Caco-2 (cell line): ENCODE measurements around the gene CRADD. TPM values are rescaled to one million over a fixed set of nuclear protein-coding genes. Genes with fewer than 3 reads are reported as not detected.
A peak's percentile ranks its signal among the peaks of the same experiment; 100 is the strongest.

ENCODE experiments used
- BruUV-seq: library from RNA; stranded (reverse); fragments of 400-500 nt; replicated peaks from 2 replicates; lab custom pipeline; 2021; lab: Mats Ljungman, UMichigan
- CTCF ChIA-PET: fragments of 300-600 bp; sonication (Branson Sonifier 250); formaldehyde crosslinking; loops from one replicate; lab custom pipeline; 2022; ENCODE audit warnings: antibody characterized with exemption; lab: Charles Lee
- POLR2A ChIA-PET: fragments of 300-600 bp; sonication (Branson Sonifier 250); formaldehyde crosslinking; loops from one replicate; lab custom pipeline; 2022; ENCODE audit warnings: antibody characterized with exemption; lab: Charles Lee
- DNase-seq, 2 experiments: peaks; one replicate each; pipeline versions ENCODE4 v3.0.0 to v3.0.0-alpha.2; 2020 to 2022
- H3K27me3 ChIP-seq: replicated peaks from 2 replicates; pipeline ENCODE4 v1.6.0; 2011; ENCODE audit warnings: low read length; ENCODE audit not compliant: control insufficient read depth, insufficient read depth
- H3K36me3 ChIP-seq: 2 replicates; pipeline ENCODE4 v1.5.1; 2011; ENCODE audit warnings: low read length; ENCODE audit not compliant: control insufficient read depth, insufficient read depth
- H3K4me1 ChIP-seq: fragments of 250-450 bp; sonication (Bioruptor Pico); 2 replicates; pipeline ENCODE4 v1.5.1; 2020; ENCODE audit warnings: mild to moderate bottlenecking
- H3K4me3 ChIP-seq: 2 replicates; pipeline ENCODE4 v1.5.1; 2011; ENCODE audit warnings: low read depth, mild to moderate bottlenecking, control low read depth, low read length
- H3K9me3 ChIP-seq: fragments of 250-450 bp; sonication (Bioruptor Pico); 2 replicates; pipeline ENCODE4 v1.5.1; 2020; ENCODE audit warnings: mild to moderate bottlenecking, moderate library complexity
- H3K27ac Mint-ChIP-seq: one replicate; pipeline ENCODE4 v1.8.0; 2022; ENCODE audit warnings: mixed read lengths; ENCODE audit not compliant: unreplicated experiment
- H3K27me3 Mint-ChIP-seq: one replicate; pipeline ENCODE4 v1.8.0; 2022; ENCODE audit warnings: mixed read lengths; ENCODE audit not compliant: insufficient read depth, unreplicated experiment
- H3K36me3 Mint-ChIP-seq: one replicate; pipeline ENCODE4 v1.8.0; 2022; ENCODE audit warnings: mild to moderate bottlenecking, mixed read lengths; ENCODE audit not compliant: insufficient read depth, unreplicated experiment
- H3K4me1 Mint-ChIP-seq: one replicate; pipeline ENCODE4 v1.8.0; 2022; ENCODE audit warnings: low read depth, mixed read lengths; ENCODE audit not compliant: unreplicated experiment
- H3K4me3 Mint-ChIP-seq: one replicate; pipeline ENCODE4 v1.8.0; 2022; ENCODE audit warnings: mild to moderate bottlenecking, moderate library complexity, mixed read lengths; ENCODE audit not compliant: unreplicated experiment
- H3K9me3 Mint-ChIP-seq: one replicate; pipeline ENCODE4 v1.8.0; 2022; ENCODE audit warnings: mixed read lengths; ENCODE audit not compliant: unreplicated experiment
- intact Hi-C: fragments of 100-400 bp; cut with micrococcal nuclease; formaldehyde crosslinking; loops from one replicate; pipeline ENCODE4 v1.10.0; 2022; ENCODE audit not compliant: unreplicated experiment
- total RNA-seq: library from RNA; stranded (reverse); gene quantifications from 2 replicates; pipeline ENCODE4 v1.2.3, GENCODE V29; 2022
- TF ChIP-seq, protein P1 (sequence below), 2 experiments: fragments of 200-600 bp in 1 of 2; IDR thresholded peaks; 1 replicate in 1 of 2; 2 replicates in 1 of 2; pipeline versions ENCODE4 v1.5.1 to v1.8.0; 2011 to 2022; ENCODE audit warnings: antibody characterized with exemption in 1 of 2, control low read depth in 1 of 2, inconsistent platforms in 1 of 2, low read depth in 1 of 2, low read length in 1 of 2, mild to moderate bottlenecking in 1 of 2, moderate library complexity in 1 of 2; ENCODE audit not compliant: insufficient read depth in 1 of 2, severe bottlenecking in 1 of 2, unreplicated experiment in 1 of 2

The CRADD gene
- total RNA-seq, 1 experiment from 2014 or later, result 29.2 TPM

DNA sequence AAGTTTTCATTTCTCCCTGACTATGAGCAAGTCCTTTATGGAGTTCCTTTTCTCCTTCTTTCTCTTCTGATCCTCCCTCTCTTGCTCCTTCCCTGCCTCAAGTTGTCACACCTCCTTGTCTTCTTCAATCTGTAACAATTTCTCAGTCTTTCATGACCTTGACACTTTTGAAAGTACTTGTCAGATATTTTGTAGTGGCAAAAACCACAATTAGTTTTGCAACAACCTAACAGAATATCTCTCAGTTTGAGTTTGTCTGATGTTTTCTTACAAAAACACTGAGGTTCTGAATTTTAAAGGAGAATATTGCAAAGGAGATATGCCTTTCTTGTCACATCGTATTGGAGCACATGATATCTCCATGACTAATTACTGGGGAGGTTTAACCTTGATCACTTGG lies 4.1 kb upstream of the CRADD start:
- H3K4me1 Mint-ChIP-seq, result peaks cover 3% of the 10 kb centered on the region
- peaks cover 5% of the 10 kb centered on the region; the same call in 1 of the 2 replicates for H3K4me1 ChIP-seq
- BruUV-seq, result no TSS peak
- no peak overlapping the region for H3K27ac Mint-ChIP-seq
- CTCF ChIA-PET, result no interaction called here
- H3K27me3 Mint-ChIP-seq, result no peaks in the 10 kb centered on the region
- POLR2A ChIA-PET, result no interaction called here
- intact Hi-C loops, result no loop called here
- H3K27me3 ChIP-seq, result no peaks in the 10 kb centered on the region
- no peak overlapping the region for H3K4me3 Mint-ChIP-seq
- no peak overlapping the region for H3K4me3 ChIP-seq
- no peak for DNase-seq
- TF ChIP-seq, protein P1, sequence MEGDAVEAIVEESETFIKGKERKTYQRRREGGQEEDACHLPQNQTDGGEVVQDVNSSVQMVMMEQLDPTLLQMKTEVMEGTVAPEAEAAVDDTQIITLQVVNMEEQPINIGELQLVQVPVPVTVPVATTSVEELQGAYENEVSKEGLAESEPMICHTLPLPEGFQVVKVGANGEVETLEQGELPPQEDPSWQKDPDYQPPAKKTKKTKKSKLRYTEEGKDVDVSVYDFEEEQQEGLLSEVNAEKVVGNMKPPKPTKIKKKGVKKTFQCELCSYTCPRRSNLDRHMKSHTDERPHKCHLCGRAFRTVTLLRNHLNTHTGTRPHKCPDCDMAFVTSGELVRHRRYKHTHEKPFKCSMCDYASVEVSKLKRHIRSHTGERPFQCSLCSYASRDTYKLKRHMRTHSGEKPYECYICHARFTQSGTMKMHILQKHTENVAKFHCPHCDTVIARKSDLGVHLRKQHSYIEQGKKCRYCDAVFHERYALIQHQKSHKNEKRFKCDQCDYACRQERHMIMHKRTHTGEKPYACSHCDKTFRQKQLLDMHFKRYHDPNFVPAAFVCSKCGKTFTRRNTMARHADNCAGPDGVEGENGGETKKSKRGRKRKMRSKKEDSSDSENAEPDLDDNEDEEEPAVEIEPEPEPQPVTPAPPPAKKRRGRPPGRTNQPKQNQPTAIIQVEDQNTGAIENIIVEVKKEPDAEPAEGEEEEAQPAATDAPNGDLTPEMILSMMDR (IDR thresholded peaks at IDR 0.05; ENCODE audit: insufficient read depth in 1 of 2, low read depth in 1 of 2, low read length in 1 of 2, severe bottlenecking in 1 of 2, unreplicated experiment in 1 of 2), result no peak
- peaks cover 11% of the 10 kb centered on the region for H3K9me3 Mint-ChIP-seq
- peaks cover 10% of the 10 kb centered on the region for H3K36me3 Mint-ChIP-seq
- H3K9me3 ChIP-seq, result peaks cover 4% of the 10 kb centered on the region; the same call in 1 of the 2 replicates
- no peaks in the 10 kb centered on the region for H3K36me3 ChIP-seq

DNA sequence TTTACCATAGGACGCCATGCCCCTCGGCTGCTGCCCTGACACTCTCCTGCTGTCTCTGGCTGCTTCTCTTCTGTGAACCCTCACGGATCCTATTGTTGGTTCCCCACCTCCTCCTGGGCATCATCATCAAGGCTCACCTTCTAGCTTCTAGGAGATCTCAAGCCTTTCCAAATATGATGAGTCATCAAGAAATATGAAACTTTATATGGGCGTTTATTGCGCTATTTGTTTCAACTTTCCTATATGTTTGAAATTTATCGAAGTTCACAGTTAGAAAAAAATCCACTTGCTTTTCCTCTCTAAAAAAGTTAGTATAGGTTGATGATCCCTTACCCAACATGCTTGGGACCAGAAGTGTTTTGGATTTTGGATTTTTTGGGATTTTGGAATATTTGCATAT lies 2.8 kb upstream of the CRADD start:
- H3K27me3 Mint-ChIP-seq, result no peaks in the 10 kb centered on the region
- BruUV-seq, result no TSS peak
- peaks cover 10% of the 10 kb centered on the region for H3K36me3 Mint-ChIP-seq
- no peak overlapping the region for H3K27ac Mint-ChIP-seq
- intact Hi-C loops, result no loop called here
- POLR2A ChIA-PET, result no interaction called here
- peaks cover 14% of the 10 kb centered on the region for H3K4me1 Mint-ChIP-seq
- H3K36me3 ChIP-seq, result no peaks in the 10 kb centered on the region
- DNase-seq, result no peak
- H3K4me1 ChIP-seq, result peaks cover 17% of the 10 kb centered on the region
- H3K4me3 ChIP-seq, result no peak overlapping the region
- TF ChIP-seq, protein P1 (IDR thresholded peaks at IDR 0.05; ENCODE audit: insufficient read depth in 1 of 2, low read depth in 1 of 2, low read length in 1 of 2, severe bottlenecking in 1 of 2, unreplicated experiment in 1 of 2), result no peak
- H3K9me3 ChIP-seq, result peaks cover 4% of the 10 kb centered on the region; the same call in 1 of the 2 replicates
- H3K27me3 ChIP-seq, result no peaks in the 10 kb centered on the region
- no peak overlapping the region for H3K4me3 Mint-ChIP-seq
- CTCF ChIA-PET, result no interaction called here
- no peaks in the 10 kb centered on the region for H3K9me3 Mint-ChIP-seq

DNA sequence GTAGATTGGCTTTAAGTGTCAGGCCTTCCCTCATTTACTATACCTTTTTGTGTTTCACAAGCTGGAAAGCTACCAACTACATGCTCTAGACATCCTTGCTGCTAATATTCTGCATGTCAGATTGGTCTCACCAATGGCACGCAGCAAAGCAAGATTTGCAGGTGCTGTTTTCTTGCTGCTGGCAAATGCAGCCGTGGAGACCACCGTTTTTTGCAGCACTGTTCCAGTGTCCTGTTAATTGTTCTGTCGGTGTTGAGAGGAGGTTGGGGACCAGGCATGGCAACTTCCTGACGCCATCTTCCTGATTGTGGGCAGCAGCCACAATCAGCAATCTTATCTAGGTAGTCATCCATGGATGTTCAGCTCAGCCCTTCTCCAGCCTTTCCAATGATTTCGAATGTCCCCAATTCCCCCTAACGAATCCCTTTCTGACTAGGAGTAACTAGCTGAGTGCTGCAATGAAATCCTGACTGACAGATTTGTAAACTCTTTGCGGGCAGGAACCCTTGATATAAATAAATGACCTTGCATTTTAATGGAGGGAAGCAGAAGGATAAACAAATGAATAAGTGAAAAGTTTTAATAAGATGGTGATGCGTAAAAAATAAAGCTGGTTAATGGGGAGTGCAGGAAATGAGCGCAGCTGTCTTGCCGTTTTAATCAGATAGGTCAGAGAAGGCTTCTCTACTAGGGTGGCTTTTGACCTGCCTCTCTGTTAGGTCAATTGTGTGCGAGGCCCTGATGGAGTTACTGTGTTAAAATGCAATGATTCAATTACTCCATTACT lies 574 bp upstream of the CRADD start:
- ChIA-PET CTCF (interaction anchor here (1.0 kb wide), 1 partner anchor 425 kb away, joined by 3 read pairs; no protein-coding TSS in a partner anchor), POLR2A (interaction anchor here (0.6 to 1.0 kb wide), 4 partner anchors 11 to 72 kb away, joined by 3 to 7 read pairs (median 3); no protein-coding TSS in a partner anchor)
- peak overlapping the region; percentile 63 for H3K4me3 ChIP-seq
- BruUV-seq, result no TSS peak
- H3K36me3 ChIP-seq, result no peaks in the 10 kb centered on the region
- H3K9me3 ChIP-seq, result no peaks in the 10 kb centered on the region
- TF ChIP-seq, protein P1 (IDR thresholded peaks at IDR 0.05; ENCODE audit: insufficient read depth in 1 of 2, low read depth in 1 of 2, low read length in 1 of 2, severe bottlenecking in 1 of 2, unreplicated experiment in 1 of 2), result no peak
- Mint-ChIP-seq H3K27me3 (no peaks in the 10 kb centered on the region), H3K4me3 (peak overlapping the region; percentile 89), H3K27ac (peak overlapping the region; percentile 98), H3K36me3 (peaks cover 10% of the 10 kb centered on the region), H3K4me1 (peaks cover 21% of the 10 kb centered on the region), H3K9me3 (no peaks in the 10 kb centered on the region)
- peaks cover 17% of the 10 kb centered on the region for H3K4me1 ChIP-seq
- no peaks in the 10 kb centered on the region for H3K27me3 ChIP-seq
- no peak for DNase-seq
- intact Hi-C loops, result loop anchor here (1.0 kb wide), 3 partner anchors 22 to 105 kb away; no protein-coding TSS in a partner anchor
